Measurements from ENCODE around the gene BCL11B.

The BCL11B gene

GRCh38 chr14:99177886-99178835 lies 93.8 kb downstream of the BCL11B start:
- TF ChIP-seq CTCF (IDR thresholded peaks at IDR 0.05; ENCODE audit: insufficient read depth, low read depth, low read length, missing control alignments), result no peak
- DNase-seq (ENCODE audit: low read depth), result no peak
- no peak overlapping the region for H3K4me3 ChIP-seq (ENCODE audit: low read depth, low read length)

GRCh38 chr14:99177046-99177655 lies 94.8 kb downstream of the BCL11B start:
- DNase-seq (ENCODE audit: low read depth), result no peak
- no peak overlapping the region for H3K4me3 ChIP-seq (ENCODE audit: low read depth, low read length)
- no peak for TF ChIP-seq CTCF (IDR thresholded peaks at IDR 0.05; ENCODE audit: insufficient read depth, low read depth, low read length, missing control alignments)

GRCh38 chr14:99176156-99176945 lies 95.6 kb downstream of the BCL11B start:
- no peak overlapping the region for H3K4me3 ChIP-seq (ENCODE audit: low read depth, low read length)
- DNase-seq (ENCODE audit: low read depth), result no peak
- no peak for TF ChIP-seq CTCF (IDR thresholded peaks at IDR 0.05; ENCODE audit: insufficient read depth, low read depth, low read length, missing control alignments)

- H3K4me3 ChIP-seq (ENCODE audit: low read depth, low read length), result no peak overlapping the region
- TF ChIP-seq CTCF (IDR thresholded peaks at IDR 0.05; ENCODE audit: insufficient read depth, low read depth, low read length, missing control alignments), result no peak
- no peak for DNase-seq (ENCODE audit: low read depth)
Measured at GRCh38 chr14:99175331-99176155, 96.5 kb downstream of the BCL11B start.

GRCh38 chr14:99174770-99175319 lies 97.2 kb downstream of the BCL11B start:
- DNase-seq (ENCODE audit: low read depth), result no peak
- H3K4me3 ChIP-seq (ENCODE audit: low read depth, low read length), result no peak overlapping the region
- TF ChIP-seq CTCF (IDR thresholded peaks at IDR 0.05; ENCODE audit: insufficient read depth, low read depth, low read length, missing control alignments), result no peak
